ENCODE results near the gene KIFC3. TPM values are rescaled to one million over a fixed set of nuclear protein-coding genes. Genes with fewer than 3 reads are reported as not detected.
A peak's percentile ranks its signal among the peaks of the same experiment; 100 is the strongest.
"Not testable (repeated sequence)": the region's sequence is repeated elsewhere in the genome, so short reads cannot be mapped to it uniquely, and the experiment has no call there.

The KIFC3 gene
- total RNA-seq = 20.6 TPM

GRCh38 chr16:57802341-57803133, at the start of gene KIFC3:
Gene KIFC3, minus strand, starts transcription at chr16:57802491. Its CDS starts 4,248 bp downstream, at chr16:57798243.
- peak; percentile 54 for ATAC-seq

GRCh38 chr16:57848181-57848580, 45.9 kb upstream of the KIFC3 start:
- ATAC-seq = no peak

- ATAC-seq = not testable (repeated sequence)
Observed at GRCh38 chr16:57846931-57847330, 44.6 kb upstream of the KIFC3 start.

GRCh38 chr16:57846078-57846697, 43.9 kb upstream of the KIFC3 start:
- no peak for ATAC-seq

- ATAC-seq = no peak
Observed at GRCh38 chr16:57845115-57845514, 42.8 kb upstream of the KIFC3 start.

GRCh38 chr16:57844416-57845030, 42.2 kb upstream of the KIFC3 start:
- no peak for ATAC-seq

- no peak for ATAC-seq
Observed at GRCh38 chr16:57843400-57843799, 41.1 kb upstream of the KIFC3 start.

- ATAC-seq = no peak
Observed at GRCh38 chr16:57842601-57843000, 40.3 kb upstream of the KIFC3 start.

- no peak for ATAC-seq
Observed at GRCh38 chr16:57840833-57841232, 38.5 kb upstream of the KIFC3 start.

- ATAC-seq = no peak
Observed at GRCh38 chr16:57838161-57838560, 35.9 kb upstream of the KIFC3 start.

GRCh38 chr16:57837305-57838125, 35.2 kb upstream of the KIFC3 start:
- ATAC-seq = no peak

GRCh38 chr16:57835439-57835838, 33.1 kb upstream of the KIFC3 start:
- ATAC-seq = peak; percentile 65

GRCh38 chr16:57834936-57835335, 32.6 kb upstream of the KIFC3 start:
- ATAC-seq = peak; percentile 88

- peak; percentile 77 for ATAC-seq
Observed at GRCh38 chr16:57830890-57831484, 28.7 kb upstream of the KIFC3 start.

- ATAC-seq = no peak
Observed at GRCh38 chr16:57829969-57830360, 27.7 kb upstream of the KIFC3 start.

GRCh38 chr16:57828272-57829161, 26.2 kb upstream of the KIFC3 start:
- no peak for ATAC-seq

- no peak for ATAC-seq
Observed at GRCh38 chr16:57826706-57827625, 24.7 kb upstream of the KIFC3 start.

GRCh38 chr16:57826052-57826451, 23.8 kb upstream of the KIFC3 start:
- no peak for ATAC-seq

- no peak for ATAC-seq
Observed at GRCh38 chr16:57825298-57826044, 23.2 kb upstream of the KIFC3 start.

Data from esophagus mucosa (tissue), 1 donor.